GM10266 (cell line): ENCODE results near the gene PRKCH.

ENCODE experiments used
- DNase-seq: peaks from one replicate; pipeline ENCODE4 v3.0.0; 2012; ENCODE audit errors: extremely low spot score
- CTCF ChIP-seq: IDR thresholded peaks from 2 replicates; pipeline ENCODE4 v1.5.1; 2012; ENCODE audit warnings: mild to moderate bottlenecking, low read depth; ENCODE audit not compliant: control insufficient read depth, insufficient read depth; ENCODE audit errors: missing control alignments

Gene PRKCH

GRCh38 chr14:61561104-61561503 lies 239.7 kb downstream of the PRKCH start:
- TF ChIP-seq CTCF = no peak
- DNase-seq = no peak

- DNase-seq = no peak
- TF ChIP-seq CTCF = no peak
Observed at GRCh38 chr14:61561657-61562276, 240.4 kb downstream of the PRKCH start.

GRCh38 chr14:61562321-61563161 lies 241.2 kb downstream of the PRKCH start:
- TF ChIP-seq CTCF = no peak
- no peak for DNase-seq

- DNase-seq = no peak
- TF ChIP-seq CTCF = no peak
Observed at GRCh38 chr14:61563162-61563511, 241.8 kb downstream of the PRKCH start.

- no peak for TF ChIP-seq CTCF
- no peak for DNase-seq
Observed at GRCh38 chr14:61563880-61564617, 242.7 kb downstream of the PRKCH start.

DNA sequence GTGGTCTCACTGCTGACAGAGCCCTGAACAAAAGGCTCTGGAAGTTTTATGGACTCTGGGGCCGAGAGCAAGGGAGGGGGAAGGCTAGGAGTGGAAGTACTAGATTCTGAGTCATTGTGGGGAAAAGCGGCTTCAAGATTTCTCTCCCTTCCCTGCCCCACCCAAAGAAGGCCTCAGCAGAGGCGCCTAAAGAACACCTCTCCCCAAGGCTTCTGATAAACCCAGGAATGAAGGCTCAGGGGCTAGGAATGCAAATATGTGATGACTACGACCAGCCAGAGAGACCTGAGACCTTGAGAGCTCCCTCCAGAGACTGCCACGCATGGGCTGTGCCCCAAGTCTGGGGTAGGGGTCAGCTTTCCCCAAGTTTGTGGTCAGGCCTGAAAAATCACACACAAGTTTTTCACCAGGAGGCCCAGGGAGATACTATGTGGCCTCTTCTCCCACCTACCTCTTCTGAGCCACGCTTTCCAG lies 243.3 kb downstream of the PRKCH start:
- DNase-seq = no peak
- TF ChIP-seq CTCF = no peak
